Suppressor macrophage (primary cell): ENCODE measurements around the gene RBL1.

Experiments used
- DNase-seq, 4 experiments: peaks; one replicate each; pipeline ENCODE4 v3.0.0-alpha.2; 2020 to 2022

RBL1 gene

DNA sequence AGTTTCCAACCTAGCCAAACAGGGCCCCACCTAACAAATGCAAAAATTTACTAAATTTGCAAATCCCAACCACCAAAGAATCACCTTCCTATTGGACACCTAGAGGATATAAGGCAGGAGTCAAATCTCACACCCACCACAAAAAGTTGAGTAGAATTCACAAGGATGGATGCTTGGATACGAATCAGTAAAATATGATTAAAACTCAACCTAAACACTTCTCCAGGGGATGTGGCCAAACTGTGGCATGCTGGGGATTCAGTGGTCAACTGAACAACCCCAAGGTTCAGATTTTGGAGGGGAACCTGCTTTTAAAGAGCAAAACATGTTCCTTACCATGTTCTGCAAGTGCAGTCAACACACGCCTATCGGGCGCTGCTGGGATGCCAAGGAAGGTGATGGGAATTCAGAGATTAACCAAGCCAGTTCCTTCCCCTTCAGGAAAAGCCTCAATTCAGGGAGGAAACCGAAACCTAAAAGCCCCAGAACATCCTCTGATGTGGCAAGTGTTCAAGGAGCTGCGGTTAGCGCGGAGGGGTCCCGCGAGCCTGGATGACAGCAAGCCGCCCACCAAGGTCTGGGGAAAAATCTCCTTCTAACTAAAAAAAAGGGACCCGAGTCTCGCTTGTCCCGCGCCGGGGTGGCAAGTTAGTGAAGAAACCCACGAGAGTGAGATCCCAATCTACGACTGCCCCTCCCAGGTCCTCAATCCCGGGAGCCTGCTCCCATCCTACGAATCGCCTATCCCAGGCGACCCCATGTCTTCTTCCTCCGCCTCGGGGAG, 145.2 kb downstream of the RBL1 start:
- DNase-seq, result peak; percentile 44 to 64 (median 60)
